ENCODE results near the gene ITGAE.

DNA sequence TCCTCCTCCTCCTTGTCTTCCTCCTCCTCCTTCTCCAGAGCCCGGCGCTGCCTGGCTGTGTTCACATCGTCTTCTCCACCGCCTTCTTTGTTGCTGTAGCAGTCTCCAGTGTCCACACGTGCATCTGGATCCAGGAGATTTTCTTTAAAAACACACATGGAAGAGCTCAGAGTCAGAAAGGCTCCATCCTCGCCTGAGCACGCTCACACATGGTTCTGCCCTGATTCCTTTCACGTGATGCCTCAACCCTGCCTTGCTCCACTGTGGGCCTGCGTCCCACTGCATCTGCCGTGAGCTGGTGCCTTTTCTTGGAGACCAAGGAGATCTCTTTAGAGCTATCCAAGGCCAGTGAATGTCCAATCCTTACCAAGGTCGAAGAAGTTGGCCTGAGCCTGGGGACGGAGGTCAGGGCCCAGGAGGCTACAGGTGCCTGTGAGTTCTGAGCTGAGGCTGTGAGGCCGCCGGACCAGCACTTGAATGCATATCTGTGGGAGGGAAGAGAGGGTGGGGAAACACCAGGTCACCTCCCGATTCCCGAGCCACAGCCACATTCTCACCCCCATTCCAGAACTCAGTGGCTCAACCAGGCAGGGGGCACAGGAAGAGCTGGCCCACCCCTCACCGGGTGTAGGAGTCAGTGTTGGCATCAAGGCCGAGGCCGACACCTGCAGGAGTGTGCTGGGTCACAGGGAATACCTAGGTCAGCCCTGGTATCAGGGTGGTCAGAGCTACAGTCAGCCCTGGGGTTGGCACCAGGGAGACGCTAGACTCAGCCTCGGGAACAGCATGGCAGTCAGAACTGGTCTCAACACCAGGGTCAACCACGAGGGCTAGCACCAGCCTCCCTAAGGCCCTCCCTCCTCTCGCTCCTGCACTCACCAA, 39.7 kb downstream of the ITGAE start:
- TF ChIP-seq, protein P1, sequence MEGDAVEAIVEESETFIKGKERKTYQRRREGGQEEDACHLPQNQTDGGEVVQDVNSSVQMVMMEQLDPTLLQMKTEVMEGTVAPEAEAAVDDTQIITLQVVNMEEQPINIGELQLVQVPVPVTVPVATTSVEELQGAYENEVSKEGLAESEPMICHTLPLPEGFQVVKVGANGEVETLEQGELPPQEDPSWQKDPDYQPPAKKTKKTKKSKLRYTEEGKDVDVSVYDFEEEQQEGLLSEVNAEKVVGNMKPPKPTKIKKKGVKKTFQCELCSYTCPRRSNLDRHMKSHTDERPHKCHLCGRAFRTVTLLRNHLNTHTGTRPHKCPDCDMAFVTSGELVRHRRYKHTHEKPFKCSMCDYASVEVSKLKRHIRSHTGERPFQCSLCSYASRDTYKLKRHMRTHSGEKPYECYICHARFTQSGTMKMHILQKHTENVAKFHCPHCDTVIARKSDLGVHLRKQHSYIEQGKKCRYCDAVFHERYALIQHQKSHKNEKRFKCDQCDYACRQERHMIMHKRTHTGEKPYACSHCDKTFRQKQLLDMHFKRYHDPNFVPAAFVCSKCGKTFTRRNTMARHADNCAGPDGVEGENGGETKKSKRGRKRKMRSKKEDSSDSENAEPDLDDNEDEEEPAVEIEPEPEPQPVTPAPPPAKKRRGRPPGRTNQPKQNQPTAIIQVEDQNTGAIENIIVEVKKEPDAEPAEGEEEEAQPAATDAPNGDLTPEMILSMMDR (IDR thresholded peaks at IDR 0.05): no peak
- TF ChIP-seq HEYL (CRISPR knock-in tag; IDR thresholded peaks at IDR 0.05) (no peak), CBX2 (IDR thresholded peaks at IDR 0.05; ENCODE audit: borderline replicate concordance, low read depth) (no peak), RAD21 (conservative IDR thresholded peaks at IDR 0.05 in 1 of 2, IDR thresholded peaks at IDR 0.05 in 1 of 2) (no peak), FOSL2 (IDR thresholded peaks at IDR 0.05) (no peak), FOSL2 (CRISPR knock-in tag; IDR thresholded peaks at IDR 0.05) (no peak), ZSCAN20 (CRISPR knock-in tag; IDR thresholded peaks at IDR 0.05) (no peak)

Measured in A549 (cell line).